Skin of body (tissue), 2 donors: ENCODE measurements around the gene RTF2. TPM values are rescaled to one million over a fixed set of nuclear protein-coding genes. Genes with fewer than 3 reads are reported as not detected.

ENCODE experiments used
- DNase-seq: peaks from one replicate; lab custom pipeline; 2025; lab: John Stamatoyannopoulos, UW
- total RNA-seq: library from RNA; depleted of rRNA; stranded (reverse); fragments of >200 nt; gene quantifications from one replicate; pipeline ENCODE4 v1.2.3, GENCODE V29; 2014

Gene RTF2
- total RNA-seq, 1 donor from 2014 or later = 44.7 TPM

DNA sequence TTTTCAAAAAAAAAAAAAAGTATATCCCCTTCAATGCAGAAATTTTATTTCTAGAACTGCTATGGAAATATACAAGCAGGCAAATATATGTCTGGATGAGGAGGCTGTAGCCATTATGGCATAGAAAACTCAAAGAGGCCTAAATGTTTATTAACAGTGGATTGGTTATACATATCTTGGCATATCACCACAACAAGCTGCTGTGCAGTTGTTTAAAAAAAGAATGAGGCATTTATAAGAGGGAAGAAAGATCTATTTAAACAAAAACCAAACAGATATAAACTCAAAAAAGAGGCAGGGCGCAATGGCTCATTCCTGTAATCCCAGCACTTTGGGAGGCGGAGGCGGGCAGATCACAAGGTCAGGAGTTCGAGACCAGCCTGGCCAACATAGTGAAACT lies 30.1 kb upstream of the RTF2 start:
- DNase-seq = no peak

DNA sequence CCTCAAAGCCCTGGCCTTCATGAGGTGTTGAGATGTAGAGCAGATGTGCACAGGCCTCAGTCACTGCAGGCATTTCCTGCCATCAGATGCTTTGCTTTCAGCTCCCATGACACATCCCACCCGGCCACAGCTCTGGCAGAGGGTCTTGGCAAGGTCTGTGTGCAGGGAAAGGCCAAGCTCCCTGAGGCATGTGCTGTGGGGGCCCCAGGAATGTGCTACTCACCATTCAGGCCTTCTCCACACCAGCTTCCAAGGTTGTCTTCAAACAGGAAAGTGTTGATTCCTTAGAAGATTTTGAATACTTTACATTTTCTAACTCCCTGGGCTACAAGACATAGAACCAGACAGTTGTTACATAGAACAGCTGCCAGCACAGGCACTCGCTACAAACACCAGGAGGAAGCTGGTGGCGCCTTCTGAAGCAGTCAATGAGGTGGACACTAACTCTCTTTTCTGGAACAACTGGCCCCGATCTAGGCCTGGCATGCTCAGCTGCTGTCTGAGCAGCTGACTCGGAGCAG lies 28.6 kb upstream of the RTF2 start:
- peak; percentile 57 for DNase-seq

DNA sequence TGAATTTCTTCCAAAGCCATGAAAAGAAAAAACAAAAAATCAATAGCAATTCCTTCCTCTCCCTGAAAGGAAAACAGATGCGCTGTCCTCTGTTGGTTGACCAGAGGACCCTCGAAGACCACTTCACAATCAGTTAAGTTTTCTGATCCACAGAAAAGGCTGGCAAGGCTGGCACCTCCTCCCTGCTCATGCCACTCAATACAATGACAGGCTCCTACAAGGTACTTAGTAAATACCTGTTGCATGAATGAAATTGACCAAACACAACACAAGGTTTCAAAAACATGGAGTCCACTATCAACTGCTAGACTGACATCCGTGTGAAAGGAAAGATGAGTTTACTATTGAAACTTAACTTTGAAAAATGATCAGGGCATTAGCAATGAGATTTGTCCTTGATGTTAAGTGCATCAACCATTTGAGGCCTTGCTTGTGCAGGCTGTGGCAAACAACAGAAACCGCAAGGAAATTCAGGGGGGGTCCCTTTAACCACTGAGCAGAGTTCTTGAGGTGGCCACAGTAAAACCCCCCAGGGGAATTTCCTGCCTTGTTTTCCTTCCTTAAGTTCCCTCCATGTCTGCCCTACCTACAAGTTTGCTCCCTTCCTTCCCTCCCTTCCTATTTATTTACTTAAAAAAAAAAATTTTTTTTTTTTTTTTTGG lies 27.9 kb upstream of the RTF2 start:
- DNase-seq = no peak

DNA sequence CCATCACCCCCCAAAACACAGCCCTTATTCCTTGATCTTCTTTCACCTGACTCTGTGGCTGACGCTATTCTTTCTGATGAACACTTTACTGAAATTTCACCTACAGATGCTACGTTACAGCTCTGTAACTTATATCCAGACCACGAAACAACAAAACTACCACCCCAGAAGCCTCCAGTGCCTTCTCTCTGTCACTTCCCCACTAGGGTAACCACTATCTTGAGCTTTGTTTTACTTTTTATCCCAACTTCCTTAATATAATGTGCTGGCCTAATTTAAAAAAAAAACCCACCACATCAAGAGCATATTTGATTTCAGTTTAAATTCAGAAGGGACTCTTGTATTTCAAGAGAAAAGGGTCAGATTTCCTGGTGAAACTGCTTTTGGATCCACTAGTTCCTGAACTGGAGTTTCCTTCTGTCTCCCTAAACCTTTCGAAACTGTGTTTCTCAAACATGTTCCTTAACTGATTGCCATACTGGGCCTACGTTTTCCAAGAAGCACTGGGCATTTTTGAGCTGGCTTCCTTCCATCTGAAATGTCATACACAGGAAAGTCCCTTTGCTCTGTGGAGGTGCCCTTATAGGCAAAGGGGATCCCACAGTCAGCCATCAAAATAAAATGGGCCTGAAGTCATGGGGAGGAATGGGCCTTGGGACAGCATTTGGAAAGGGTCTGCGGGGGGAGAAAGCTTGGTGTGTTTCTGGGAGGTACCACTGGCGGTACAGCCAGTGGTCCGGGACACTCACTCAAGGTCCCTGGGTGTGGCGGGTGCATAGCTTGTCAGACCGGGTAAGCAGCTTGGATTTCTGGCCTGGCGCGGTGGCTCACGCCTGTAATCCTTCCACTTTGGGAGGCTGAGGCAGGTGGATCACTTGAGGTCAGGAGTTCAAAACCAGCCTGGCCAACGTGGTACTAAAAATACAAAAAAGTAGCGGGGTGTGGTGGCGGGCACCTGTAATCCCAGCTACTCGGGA lies 25.8 kb upstream of the RTF2 start:
- no peak for DNase-seq

DNA sequence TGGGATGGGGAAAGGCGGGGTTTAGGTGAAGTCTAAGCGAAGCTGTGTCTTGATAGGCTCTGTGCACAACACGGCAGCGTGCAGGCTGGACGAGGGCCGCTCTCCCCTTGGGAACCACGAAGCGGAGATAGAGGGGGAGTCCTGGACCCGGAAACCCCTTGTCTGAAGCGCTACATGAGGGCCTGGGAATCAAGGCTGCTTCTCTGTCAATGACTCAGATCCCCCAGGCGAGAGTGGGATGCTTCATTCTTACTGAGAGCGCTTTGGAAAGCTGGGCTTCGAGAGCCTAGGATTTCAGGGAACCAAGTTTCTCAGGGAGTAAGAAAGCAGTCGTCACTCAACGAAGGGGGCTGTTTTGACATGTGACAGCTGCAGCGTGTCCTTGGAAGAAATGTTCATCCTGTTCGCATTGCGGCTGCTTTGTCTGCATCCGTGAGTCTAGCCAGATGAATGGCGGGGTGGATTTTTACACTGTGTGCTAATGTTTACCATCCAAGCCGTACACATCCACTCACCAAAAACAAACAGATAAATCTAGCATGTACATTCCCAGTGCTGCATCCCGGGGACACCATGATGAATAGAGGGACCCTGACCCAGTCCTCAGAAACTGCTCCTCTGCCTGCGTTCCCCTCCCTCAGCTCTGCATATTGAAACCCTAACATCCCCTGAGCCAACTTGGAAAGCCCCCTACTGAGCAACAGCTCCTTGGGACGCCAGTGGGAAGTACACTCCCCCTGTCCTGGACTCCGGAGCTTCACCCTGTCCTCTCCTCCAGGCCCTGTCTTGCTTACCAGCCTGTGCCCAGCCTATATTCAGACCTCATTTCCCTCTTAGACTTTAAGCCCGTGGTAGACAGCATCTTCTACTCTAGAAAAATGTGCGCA lies 24.5 kb upstream of the RTF2 start:
- no peak for DNase-seq

DNA sequence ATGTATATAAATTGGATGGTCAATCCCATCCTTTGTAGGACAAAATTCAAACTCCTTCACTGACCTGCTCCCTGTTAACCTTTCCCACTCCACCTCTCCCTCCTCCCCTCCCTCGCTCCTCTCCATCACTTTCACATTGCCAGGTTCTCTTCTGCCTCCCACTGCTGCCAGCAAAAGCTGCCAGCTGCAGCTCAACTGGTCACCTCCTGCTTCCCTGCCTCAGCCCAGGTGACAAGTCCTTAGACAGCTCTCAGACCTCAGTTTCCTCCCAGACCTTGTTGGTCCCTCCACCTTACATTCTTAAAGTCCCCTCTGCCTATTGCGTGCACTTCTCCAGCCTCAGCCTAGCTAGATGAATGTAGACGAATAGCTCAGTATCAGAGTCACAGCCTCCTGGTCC lies 23.3 kb upstream of the RTF2 start:
- DNase-seq = no peak

DNA sequence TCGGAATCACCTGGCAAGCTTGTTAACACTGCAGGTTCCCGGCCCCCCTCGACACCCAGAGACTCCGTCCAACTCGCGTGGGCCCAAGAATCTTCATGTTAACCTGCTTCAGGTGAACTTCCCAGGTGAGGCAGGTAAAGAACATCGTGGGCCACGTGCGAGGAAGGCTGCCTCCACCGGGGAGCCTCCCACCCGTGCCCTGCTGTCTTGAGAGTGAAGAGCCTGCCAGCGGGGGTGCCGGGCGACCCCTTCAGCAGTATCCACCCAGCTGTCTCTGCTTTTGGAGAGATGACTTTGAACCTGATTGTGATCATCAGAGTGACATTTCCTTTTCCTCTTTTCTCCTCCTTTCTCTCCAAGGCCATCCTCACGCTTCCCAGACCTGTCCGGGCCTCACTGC lies 22.9 kb upstream of the RTF2 start:
- DNase-seq = no peak

DNA sequence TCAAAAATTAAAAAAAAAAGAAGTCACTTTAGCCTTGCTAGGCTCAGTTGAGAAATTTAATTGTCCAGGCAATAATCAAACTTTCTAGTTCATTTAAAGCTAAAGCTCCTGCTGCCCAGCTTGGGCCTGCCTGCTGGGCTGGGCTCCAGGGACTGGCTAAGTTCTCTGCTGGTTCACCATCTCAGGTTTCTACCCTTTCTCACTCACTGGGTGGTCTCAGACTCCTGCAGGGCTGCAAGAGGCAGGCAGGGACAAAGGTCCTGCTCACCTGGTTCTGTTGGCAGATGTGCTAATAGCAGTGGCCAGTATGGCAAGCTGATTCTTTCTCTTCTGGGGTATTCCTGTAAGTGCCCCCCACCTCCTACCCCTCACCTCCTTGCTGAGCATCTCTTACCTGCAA lies 21.2 kb upstream of the RTF2 start:
- DNase-seq = no peak

DNA sequence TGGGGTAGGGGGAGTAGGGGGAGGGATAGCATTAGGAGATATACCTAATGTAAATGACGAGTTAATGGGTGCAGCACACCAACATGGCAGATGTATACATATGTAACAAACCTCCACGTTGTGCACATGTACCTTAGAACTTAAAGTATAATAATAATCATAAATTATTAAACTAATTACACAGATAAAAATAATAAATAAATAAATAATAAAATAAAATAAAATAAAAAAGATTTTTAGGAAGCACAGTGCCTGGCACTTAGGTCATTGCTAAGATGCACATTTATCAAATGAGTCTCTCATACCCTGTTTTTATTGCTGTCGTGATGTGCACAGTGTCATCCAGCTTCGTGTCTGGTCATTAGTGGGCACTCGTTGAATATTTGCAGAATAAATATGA lies 19.0 kb upstream of the RTF2 start:
- DNase-seq = no peak

DNA sequence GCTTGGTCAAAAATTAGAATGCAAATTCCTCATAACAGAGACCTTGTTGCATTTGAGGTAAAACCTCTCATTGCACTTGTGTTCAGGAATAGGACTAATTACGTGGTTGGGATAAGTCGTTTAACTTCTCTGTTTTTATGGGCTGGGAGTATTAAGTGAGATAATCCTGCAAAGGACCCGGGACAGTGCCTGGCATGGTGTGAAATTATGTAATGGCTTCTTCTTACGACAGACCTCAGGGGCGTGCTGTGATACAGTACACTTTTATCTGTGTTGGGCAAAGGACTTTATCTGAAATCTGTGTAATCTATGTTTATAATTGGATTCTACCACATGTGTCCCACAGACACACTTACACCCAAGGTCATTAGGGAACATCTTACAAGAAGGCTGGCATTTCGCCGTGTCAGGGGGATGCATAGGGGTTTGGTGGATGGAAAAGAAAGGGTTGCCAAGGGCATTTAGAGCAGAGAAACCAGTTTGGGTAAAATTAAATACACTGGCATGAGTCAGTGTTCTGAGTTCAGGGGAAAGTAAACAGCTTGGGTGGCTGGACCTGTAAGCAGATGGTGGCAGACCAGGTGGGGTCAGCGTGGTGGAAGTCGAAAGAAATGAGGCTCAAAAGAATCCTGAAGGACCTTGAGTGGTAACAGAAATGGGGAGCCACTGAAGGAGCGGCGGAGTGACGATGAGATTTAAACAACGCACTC lies 17.2 kb upstream of the RTF2 start:
- DNase-seq = no peak

DNA sequence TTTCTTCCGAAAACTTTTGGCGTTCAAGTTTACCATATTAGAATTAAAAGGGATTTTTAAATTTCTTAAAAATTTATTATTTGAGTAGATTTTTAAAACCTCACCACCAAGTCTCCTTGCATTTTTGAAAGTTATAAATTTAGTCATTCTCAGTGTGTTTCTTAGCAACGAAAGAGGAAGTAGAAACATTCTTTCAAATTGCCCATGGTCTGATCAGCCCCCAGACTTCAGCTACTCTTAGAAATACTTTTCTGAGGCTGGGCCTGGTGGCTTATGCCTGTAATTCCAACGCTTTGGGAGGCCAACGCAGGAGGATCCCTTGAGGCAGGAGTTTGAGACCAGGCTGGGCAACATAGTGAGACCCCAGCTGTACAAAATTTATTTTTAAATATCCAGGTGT lies 15.1 kb upstream of the RTF2 start:
- DNase-seq = no peak

DNA sequence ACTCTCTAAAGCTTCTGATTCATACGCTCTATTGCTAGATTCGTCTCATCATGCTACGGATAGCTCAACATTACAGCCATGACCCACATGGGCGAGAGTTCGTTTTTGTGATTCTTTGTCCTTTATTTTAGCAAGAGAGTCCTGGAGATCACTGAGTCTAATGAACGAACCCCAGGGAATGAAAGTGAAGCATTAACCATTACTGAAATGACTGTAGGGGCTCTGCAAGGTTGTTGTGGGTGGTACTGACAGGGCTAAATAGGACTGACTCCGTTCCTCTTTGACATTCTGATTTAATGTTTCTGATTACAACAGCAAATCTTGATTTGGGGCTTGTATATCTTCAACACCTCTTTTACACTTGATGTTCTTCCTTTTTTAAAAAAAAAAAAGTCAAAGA lies 13.7 kb upstream of the RTF2 start:
- no peak for DNase-seq

DNA sequence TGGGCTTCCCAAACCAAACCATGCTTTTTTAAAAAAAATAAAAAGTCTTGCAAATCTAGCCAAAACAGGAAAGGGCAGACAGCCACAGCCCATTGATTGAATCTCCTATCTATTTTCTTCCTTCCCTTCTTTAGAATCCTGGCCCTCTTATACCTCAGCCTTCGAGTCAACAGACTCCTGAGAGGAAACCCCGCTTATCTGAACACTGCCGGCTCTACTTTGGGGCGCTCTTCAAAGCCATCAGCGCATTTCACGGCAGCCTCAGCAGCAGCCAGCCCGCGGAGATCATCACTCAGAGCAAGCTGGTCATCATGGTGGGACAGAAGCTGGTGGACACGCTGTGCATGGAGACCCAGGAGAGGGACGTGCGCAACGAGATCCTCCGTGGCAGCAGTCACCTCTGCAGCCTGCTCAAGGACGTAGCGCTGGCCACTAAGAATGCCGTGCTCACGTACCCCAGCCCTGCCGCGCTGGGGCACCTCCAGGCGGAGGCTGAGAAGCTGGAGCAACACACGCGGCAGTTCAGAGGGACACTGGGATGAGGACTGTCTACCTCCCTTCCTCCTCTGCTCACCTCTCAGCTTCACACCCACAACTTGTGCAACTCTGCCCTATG lies 10.1 kb upstream of the RTF2 start:
- no peak for DNase-seq

DNA sequence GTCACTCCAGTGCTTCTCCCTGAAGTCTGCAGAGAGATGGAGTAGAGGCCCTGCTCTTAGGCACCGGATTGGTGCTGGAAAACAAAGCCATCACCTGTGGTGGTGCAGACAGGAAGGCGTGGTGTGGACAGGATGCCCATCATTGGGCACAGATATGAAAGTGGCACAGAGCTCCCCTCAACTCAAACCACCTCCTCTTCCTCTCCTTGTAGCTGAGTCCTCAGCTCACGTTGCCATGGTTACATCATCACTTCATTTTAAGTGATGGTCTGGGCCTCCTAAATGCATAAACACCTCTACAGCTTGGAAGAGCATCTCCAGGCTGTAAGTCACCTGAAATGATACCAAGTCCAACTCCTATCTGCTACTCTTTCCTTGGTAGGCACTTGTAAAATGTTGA lies 8.0 kb upstream of the RTF2 start:
- DNase-seq = no peak

DNA sequence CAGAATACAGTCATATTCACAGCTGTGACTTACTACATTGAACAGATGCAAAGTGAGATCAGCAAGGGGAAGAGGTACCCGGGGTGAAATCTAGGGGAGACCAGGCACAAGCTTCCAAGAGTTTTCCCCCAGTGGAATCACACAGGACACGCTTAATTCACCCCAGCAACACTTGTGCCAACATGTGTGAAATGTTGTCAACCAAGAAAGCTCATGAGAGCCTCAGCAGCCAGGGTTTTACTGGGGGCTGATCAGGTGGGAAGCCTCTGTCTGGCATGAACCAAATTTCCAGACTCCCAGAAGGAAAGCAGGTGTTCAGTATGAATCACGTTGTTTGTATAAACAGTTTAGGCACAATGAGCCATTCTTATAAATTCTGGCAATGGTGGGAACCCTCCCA lies 6.9 kb upstream of the RTF2 start:
- no peak for DNase-seq

DNA sequence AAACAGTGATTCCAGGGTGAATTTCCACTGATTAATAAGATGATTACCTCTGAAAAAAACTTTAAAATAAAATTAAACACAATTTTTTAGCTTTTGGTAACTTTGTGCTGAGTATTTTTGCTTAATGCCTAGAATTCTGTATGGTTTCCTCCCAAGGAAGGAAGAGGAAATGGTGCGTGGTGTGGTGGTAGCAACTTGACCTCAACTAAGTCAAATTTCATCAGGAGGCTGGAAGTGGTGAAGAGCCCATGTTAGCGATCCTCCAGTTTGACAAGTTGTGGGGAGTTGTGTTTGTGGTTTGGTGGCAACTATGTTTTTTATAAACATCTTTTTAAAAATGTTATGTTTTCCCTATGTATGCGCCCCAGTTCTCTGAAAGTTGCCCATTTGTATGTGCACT lies 5.0 kb upstream of the RTF2 start:
- no peak for DNase-seq

DNA sequence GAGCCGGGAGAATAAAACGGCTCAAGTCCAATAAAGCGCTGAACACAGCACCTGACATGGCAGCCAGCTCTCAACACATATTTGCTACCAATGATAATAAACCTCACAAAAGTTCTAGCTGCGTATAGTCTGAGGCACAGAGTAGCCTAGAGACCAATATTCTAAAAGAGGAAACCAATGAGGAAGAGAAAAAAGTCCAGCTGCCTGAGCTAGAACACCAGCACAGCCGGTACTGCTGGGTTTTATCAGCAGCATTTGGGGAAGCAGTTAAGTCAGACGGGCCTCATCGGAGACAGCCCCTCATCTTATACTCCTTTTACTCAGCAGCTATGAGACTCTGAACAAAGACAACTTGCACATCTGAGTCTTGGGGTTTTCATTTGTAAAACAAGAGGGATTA lies 2.4 kb upstream of the RTF2 start:
- DNase-seq = no peak

DNA sequence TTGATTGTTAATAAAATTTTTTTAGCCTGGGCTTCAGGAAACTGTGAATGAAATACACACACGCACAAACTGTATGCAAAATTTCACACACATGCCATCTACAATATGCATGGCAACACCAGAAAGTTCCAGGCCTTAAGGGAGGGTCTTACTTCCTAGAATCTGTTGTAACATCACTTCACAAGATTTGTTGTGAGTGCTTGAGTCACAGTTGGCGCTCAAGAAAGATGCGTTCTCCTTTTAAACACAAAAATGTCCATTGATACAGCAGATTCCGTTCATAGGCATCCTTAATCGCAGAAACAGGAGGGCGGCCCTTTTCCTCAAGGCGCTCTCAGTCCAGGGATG lies 485 bp upstream of the RTF2 start:
- DNase-seq = no peak

DNA sequence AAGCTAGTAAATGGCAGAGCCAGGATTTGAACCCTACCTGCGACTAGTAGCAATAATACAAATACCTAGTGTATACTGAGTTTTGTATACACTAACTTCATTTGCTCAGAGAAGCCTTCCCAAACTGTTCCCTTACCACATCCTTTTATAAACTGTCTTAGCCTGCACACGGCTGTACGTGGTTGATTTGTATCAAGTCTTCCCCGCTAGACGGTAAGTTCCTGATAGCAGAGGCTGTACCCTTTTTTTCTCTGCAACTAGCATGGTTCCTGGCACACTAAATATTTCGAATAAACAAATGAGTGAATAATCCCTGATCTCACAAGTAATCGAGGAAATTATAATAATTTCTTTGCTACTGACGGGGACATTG lies 636 bp downstream of the RTF2 start:
- no peak for DNase-seq

DNA sequence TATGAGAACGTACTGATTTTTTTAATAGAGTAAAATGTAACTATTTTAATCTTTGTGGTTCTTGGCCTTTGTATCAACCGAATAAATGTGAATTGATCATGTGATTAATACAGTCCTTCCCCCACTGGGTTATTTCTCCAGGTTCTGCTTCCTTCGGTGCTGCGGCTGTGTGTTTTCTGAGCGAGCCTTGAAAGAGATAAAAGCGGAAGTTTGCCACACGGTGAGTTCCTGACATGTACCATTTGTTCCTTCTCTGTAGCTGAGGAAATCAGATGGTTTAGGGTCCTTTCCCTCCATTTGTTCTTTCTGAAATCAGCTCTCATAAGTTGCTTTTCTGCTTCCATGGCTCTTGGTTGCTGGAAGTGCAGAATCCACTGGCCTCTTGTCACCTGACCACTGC lies 15.5 kb downstream of the RTF2 start:
- no peak for DNase-seq

DNA sequence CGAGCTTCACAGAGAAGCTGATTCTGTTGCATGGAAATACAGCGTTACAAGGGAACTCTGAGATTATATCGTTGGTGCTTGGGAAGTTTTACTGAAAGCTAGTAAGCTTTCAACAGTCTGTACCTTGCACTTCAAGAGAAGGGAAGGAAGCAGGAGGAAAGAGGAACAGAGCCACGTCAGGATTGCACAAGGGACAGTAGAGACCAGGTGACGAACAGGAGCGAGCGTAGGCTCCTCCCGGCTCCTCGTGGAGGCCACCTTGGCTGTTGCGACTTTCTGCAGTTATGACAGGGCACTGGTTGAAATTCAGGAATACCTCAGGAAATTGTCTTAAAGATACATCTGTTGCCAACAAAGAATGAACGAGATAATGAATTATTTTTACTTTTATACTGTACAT lies 18.8 kb downstream of the RTF2 start:
- DNase-seq = no peak
